ENCODE results near the gene SETD3. TPM values are rescaled to one million over a fixed set of nuclear protein-coding genes. Genes with fewer than 3 reads are reported as not detected.

SETD3 gene
- total and polyA plus RNA-seq, 2 of the 8 experiments (the other 6 are each of a cell fraction or from before 2014, with no cell fraction given), result 24.0 to 64.0 TPM

DNA sequence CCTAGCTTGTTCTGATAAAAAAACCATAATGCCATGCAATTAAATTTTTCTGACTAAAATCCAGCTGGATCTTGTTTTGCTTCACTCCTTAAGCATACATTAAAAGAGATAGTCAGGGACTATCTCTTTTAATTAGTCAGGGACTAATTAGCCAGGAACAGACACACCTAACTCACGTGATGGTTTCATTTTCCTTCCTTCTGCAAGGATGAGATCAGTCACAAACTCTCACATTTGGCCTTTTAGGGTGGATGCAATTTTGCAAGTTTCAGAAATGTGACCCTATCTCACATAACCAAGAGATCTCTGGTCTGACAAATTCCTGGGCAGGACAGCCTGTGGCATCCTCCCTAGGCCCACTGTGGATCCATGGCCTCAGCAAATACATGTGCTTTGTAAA, 62.4 kb downstream of the SETD3 start (continued):
- no peak for TF ChIP-seq SIX5 (IDR thresholded peaks at IDR 0.05; ENCODE audit: low read depth, low read length)
- TF ChIP-seq SAP30 (IDR thresholded peaks at IDR 0.05; ENCODE audit: insufficient read depth, insufficient replicate concordance, low read length), result no peak
- TF ChIP-seq KDM4A (IDR thresholded peaks at IDR 0.05; ENCODE audit: low read depth, low read length, severe bottlenecking), result no peak
- no peak for TF ChIP-seq FOSL1 (IDR thresholded peaks at IDR 0.05; ENCODE audit: insufficient read depth, low read depth, low read length)
- TF ChIP-seq TAF7 (optimal IDR thresholded peaks at IDR 0.05; ENCODE audit: borderline replicate concordance, low read depth, low read length), result no peak

Measured in H1 (cell line).